Measurements from ENCODE around the gene CFAP65.

Gene CFAP65

DNA sequence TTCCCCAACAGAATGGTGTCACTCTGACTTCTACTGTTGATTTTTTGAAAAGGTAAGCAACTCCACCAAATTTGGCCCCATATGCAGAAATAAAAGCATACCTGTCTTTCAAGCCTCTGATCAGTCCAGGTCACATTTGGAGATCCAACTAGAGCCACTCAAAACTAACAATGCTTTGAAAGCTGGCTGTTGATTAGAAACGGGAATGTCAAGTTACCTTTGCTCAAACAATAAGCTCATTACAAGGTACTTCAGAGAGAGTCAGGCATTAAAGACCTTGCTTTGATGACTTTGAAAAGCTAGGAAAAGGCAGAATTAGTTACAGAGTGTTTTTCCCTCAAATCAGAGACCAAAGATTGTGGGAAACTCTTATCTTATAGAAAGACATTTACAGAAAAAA, 24.2 kb upstream of the CFAP65 start:
- Histone ChIP-seq H3K4me1 (no peaks in the 10 kb centered on the region), H3K27ac (no peak overlapping the region), H3K79me2 (no peaks in the 10 kb centered on the region), H3K9ac (no peak overlapping the region), H3K4me3 (ENCODE audit: low read depth, low read length) (no peak overlapping the region), H2AFZ (no peak overlapping the region), H3K36me3 (ENCODE audit: control insufficient read depth, insufficient read depth, low read length) (no peaks in the 10 kb centered on the region), H3K27me3 (ENCODE audit: control insufficient read depth, insufficient read depth, low read length) (no peaks in the 10 kb centered on the region), H3K9me3 (ENCODE audit: control insufficient read depth, low read length) (no peaks in the 10 kb centered on the region), H3K4me2 (ENCODE audit: low read length) (no peak overlapping the region)
- TF ChIP-seq, protein P1, sequence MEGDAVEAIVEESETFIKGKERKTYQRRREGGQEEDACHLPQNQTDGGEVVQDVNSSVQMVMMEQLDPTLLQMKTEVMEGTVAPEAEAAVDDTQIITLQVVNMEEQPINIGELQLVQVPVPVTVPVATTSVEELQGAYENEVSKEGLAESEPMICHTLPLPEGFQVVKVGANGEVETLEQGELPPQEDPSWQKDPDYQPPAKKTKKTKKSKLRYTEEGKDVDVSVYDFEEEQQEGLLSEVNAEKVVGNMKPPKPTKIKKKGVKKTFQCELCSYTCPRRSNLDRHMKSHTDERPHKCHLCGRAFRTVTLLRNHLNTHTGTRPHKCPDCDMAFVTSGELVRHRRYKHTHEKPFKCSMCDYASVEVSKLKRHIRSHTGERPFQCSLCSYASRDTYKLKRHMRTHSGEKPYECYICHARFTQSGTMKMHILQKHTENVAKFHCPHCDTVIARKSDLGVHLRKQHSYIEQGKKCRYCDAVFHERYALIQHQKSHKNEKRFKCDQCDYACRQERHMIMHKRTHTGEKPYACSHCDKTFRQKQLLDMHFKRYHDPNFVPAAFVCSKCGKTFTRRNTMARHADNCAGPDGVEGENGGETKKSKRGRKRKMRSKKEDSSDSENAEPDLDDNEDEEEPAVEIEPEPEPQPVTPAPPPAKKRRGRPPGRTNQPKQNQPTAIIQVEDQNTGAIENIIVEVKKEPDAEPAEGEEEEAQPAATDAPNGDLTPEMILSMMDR (IDR thresholded peaks at IDR 0.05), result no peak

DNA sequence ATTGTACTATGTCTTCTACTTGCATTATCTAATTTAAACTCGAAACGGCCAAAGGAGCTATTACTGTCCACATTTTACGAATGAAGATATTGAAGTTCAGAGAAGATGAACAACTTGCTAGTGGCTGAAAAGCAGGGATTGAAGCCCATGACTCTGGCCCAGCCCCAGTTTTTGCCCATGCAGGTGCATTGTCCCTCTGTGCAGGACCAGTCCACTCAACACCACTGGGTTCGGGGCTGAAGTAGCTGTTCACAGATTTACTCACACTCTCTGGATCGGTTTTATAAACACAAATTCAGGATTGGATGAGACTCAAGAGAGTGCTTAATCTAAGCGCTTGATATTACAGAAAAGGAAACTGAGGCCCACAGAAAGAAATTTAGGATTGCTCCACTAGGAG, 20.8 kb upstream of the CFAP65 start:
- peaks cover 20% of the 10 kb centered on the region for H3K4me1 ChIP-seq
- H2AFZ ChIP-seq, result no peak overlapping the region
- no peaks in the 10 kb centered on the region for H3K9me3 ChIP-seq (ENCODE audit: control insufficient read depth, low read length)
- H3K27ac ChIP-seq, result no peak overlapping the region
- TF ChIP-seq, protein P1 (IDR thresholded peaks at IDR 0.05), result no peak
- H3K9ac ChIP-seq, result no peak overlapping the region
- no peak overlapping the region for H3K4me2 ChIP-seq (ENCODE audit: low read length)
- H3K79me2 ChIP-seq, result no peaks in the 10 kb centered on the region
- H3K36me3 ChIP-seq (ENCODE audit: control insufficient read depth, insufficient read depth, low read length), result no peaks in the 10 kb centered on the region
- no peak overlapping the region for H3K4me3 ChIP-seq (ENCODE audit: low read depth, low read length)
- peaks cover 12% of the 10 kb centered on the region for H3K27me3 ChIP-seq (ENCODE audit: control insufficient read depth, insufficient read depth, low read length)

DNA sequence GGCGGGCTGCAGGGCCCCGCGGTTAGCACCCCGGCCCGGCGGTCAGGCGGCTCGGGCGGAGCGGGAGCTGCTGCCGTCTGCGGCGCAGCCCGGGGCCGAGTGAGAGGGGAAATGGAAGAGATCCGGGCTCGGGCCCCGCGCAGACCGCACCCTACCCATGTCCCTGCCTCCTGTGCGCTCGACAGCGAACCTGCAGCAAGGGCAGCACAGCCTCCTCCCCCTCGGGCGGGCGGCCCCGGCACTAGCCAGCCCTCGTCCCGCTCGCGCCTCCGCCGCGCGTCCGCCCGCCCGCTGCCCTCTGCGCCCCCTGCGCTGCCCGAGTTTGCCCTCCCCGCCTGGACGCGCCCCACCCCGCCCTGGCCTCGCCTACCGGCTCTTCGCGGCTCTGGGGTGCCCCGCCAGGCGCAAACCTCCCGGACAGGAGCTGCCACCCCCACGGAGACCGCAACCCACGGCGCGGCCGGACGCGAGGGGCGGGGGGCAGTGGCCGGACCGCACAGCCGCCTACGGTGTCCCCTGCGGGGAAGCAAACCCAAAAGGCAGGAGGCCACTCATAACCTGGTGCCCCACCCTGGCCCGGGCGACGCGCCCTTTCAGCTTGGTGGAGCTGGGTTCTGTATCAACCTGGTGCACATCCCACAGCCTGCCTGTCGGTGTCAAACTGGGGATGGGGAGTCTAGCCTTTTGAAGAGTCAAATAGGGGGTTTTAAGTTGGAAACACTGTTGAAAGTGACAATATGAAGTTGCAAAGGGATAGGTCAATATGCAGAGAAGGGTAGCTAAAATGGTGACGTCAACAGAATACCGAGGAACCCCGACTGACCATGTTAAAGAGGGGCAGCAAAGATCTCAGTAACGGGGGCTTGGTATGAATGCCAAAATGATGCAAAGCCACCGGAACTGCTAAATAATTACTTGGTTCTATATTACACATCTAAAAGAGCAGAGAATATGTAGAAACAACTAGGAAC, 19.8 kb upstream of the CFAP65 start, which contains the start of gene IHH:
IHH (minus strand) TSS at position 101 of the 971 bp plus-strand sequence. CDS start 454 bp downstream, outside the sequence.
- Histone ChIP-seq H3K27ac (no peak within 1 kb of the TSS), H3K27me3 (ENCODE audit: control insufficient read depth, insufficient read depth, low read length) (peaks cover 18% of the 10 kb centered on the region), H3K4me1 (peaks cover 20% of the 10 kb centered on the region), H3K4me2 (ENCODE audit: low read length) (peak within 1 kb of the TSS; percentile 68), H2AFZ (peak within 1 kb of the TSS; percentile 33), H3K4me3 (ENCODE audit: low read depth, low read length) (no peak within 1 kb of the TSS), H3K9ac (no peak within 1 kb of the TSS), H3K9me3 (ENCODE audit: control insufficient read depth, low read length) (no peaks in the 10 kb centered on the region), H3K36me3 (ENCODE audit: control insufficient read depth, insufficient read depth, low read length) (no peaks in the 10 kb centered on the region), H3K79me2 (no peaks in the 10 kb centered on the region)
- TF ChIP-seq, protein P1 (IDR thresholded peaks at IDR 0.05), result no peak

DNA sequence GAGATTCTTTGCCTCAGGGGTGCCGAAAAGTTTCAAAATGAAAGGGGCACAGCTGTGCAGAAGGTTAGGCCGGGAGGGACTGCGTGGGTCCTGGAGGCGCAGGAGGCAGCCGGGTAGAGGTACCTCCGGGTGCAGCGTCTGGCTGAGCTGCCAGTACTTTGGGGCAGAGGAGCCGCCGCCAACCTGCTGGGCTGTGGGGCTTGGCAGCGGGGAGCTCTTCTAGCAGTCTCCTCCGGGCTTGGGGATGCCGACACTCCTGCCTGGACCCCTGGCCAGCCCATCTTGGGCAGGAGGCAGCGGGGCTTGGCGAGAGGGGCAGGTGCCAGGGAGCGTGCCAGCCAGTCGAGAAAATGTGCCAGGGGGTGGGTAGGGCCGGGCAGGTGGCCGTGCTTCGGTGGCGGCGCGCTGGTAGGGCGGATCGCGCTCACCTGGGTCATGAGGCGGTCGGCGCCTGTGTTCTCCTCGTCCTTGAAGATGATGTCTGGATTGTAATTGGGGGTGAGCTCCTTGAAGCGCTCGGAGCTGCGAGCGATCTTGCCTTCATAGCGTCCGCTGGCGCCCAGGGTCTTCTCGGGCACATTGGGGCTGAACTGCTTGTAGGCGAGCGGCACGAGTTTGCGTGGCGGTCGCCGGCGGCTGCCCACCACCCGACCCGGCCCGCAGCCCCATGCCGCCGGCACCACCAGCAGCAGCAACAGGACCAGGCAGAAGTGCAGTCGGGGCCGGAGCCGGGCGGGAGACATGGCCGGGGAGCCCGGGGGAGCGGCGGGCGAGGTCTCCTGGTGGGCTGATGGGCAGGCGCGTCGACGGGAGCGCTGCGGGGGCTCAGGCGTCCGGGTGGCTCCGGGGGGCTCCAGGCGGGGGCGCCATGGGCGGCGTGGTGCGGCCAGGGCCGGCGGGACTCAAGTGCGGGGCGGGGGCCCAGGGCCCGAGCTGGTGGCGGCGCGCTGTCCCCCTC, 18.7 kb upstream of the CFAP65 start:
- H3K27ac ChIP-seq, result no peak overlapping the region

More for the DNA sequence above, 18.7 kb upstream of the CFAP65 start:
- Histone ChIP-seq H3K36me3 (ENCODE audit: control insufficient read depth, insufficient read depth, low read length) (no peaks in the 10 kb centered on the region), H3K4me2 (ENCODE audit: low read length) (peak overlapping the region; percentile 68), H3K79me2 (no peaks in the 10 kb centered on the region), H3K4me3 (ENCODE audit: low read depth, low read length) (no peak overlapping the region), H2AFZ (peak overlapping the region; percentile 33), H3K27me3 (ENCODE audit: control insufficient read depth, insufficient read depth, low read length) (peaks cover 18% of the 10 kb centered on the region), H3K4me1 (peaks cover 20% of the 10 kb centered on the region), H3K9ac (no peak overlapping the region), H3K9me3 (ENCODE audit: control insufficient read depth, low read length) (no peaks in the 10 kb centered on the region)
- TF ChIP-seq, protein P1 (IDR thresholded peaks at IDR 0.05), result no peak
